Ovary (tissue), 3 donors: Measurements from ENCODE around the gene CEP128.

ENCODE experiments used
- EP300 ChIP-seq: sonication (generic); formaldehyde crosslinking; IDR thresholded peaks from one replicate; pipeline ENCODE4 v1.6.1; 2017; ENCODE audit warnings: antibody characterized with exemption
- POLR2A ChIP-seq: fragments of 450-650 bp; IDR thresholded peaks from one replicate; pipeline ENCODE4 v1.6.1; 2017; ENCODE audit warnings: antibody characterized with exemption, mild to moderate bottlenecking, moderate library complexity
- TF ChIP-seq, protein P1 (sequence below), 3 donors: fragments of 450-650 bp in 2 of 3; fragments of 200-600 bp in 1 of 3; IDR thresholded peaks; one replicate each; pipeline versions ENCODE4 v1.5.1 to v1.8.0; 2016 to 2022; ENCODE audit warnings: antibody characterized with exemption in 3 of 3, mild to moderate bottlenecking in 1 of 3
- donor health status: DM: no; HTN: no; CAD: no.

DNA sequence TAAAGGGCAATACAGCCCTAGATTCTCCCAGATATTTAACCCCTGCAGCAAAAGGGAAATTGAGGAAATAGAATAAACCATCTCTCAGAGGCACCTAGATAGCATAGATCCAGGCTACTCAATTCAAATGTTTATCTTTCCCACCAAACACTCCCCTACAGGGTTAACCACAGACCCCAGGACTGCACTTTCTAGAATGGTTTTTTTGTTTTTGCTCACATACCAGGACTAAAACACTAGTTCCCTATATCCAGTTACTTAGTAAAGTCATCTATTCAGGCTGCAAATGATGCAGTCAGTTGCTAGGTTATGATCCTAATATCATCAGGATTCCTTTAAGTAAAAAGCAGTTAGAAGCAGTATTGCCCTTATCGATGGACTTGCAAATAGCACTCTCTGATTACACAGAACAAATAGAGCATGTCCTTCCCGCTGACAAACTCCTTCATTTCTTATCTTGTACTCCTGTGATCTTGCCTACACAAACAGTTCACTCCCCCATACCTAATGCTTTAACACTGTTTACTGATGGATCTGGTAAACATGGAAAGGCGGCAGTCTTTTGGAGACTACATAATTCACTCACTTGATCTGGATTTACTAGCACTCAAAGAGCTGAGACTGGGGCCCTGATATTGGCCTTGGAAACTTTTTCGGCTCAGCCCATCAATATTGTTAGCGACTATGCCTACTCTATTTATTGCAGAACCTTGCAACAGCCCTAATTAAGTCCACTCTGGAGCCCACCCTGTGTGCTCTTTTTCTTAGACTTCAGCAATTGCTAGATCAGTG, 473.0 kb downstream of the CEP128 start:
- no peak for TF ChIP-seq POLR2A
- TF ChIP-seq, protein P1, sequence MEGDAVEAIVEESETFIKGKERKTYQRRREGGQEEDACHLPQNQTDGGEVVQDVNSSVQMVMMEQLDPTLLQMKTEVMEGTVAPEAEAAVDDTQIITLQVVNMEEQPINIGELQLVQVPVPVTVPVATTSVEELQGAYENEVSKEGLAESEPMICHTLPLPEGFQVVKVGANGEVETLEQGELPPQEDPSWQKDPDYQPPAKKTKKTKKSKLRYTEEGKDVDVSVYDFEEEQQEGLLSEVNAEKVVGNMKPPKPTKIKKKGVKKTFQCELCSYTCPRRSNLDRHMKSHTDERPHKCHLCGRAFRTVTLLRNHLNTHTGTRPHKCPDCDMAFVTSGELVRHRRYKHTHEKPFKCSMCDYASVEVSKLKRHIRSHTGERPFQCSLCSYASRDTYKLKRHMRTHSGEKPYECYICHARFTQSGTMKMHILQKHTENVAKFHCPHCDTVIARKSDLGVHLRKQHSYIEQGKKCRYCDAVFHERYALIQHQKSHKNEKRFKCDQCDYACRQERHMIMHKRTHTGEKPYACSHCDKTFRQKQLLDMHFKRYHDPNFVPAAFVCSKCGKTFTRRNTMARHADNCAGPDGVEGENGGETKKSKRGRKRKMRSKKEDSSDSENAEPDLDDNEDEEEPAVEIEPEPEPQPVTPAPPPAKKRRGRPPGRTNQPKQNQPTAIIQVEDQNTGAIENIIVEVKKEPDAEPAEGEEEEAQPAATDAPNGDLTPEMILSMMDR (IDR thresholded peaks at IDR 0.05) = no peak
- TF ChIP-seq EP300 = no peak
